ENCODE measurements around the gene NOPCHAP1. TPM values are rescaled to one million over a fixed set of nuclear protein-coding genes. Genes with fewer than 3 reads are reported as not detected.

Gene NOPCHAP1
- polyA plus RNA-seq, 1 donor (not counting 4 experiments of a cell fraction or from before 2014, with no cell fraction given): 16.7 TPM

- no peaks in the 10 kb centered on the region for H3K79me2 ChIP-seq (ENCODE audit: control insufficient read depth, insufficient read depth, low read length)
- no peaks in the 10 kb centered on the region for H3K36me3 ChIP-seq (ENCODE audit: control insufficient read depth in 2 of 2, extremely low read depth in 1 of 2, insufficient read depth in 2 of 2, low read length in 2 of 2)
- DNase-seq (ENCODE audit: low read depth, low spot score): no peak
- H3K9me1 ChIP-seq (ENCODE audit: control insufficient read depth, extremely low read depth, insufficient read depth, low read length): no peaks in the 10 kb centered on the region
- TF ChIP-seq EZH2 (IDR thresholded peaks at IDR 0.05; ENCODE audit: low read length): no peak
- no peak for FAIRE-seq
- no peak overlapping the region for H3K27ac ChIP-seq (ENCODE audit: control insufficient read depth, insufficient read depth, low read length)
- dilution Hi-C loops (cut with MboI; ENCODE audit: extremely low pct_ligation_motif_present, low sequenced_read_pairs): no loop called here
- no peak overlapping the region for H3K9ac ChIP-seq (ENCODE audit: control insufficient read depth, extremely low read depth, insufficient read depth, low read length)
- H3K9me3 ChIP-seq (ENCODE audit: control insufficient read depth, low read depth, low read length): no peaks in the 10 kb centered on the region
- H3K27me3 ChIP-seq (ENCODE audit: control insufficient read depth, extremely low read depth, insufficient read depth, low read length): no peaks in the 10 kb centered on the region
- H3K4me2 ChIP-seq (ENCODE audit: control insufficient read depth, extremely low read depth, insufficient read depth, low read depth, low read length): no peak overlapping the region
- H4K20me1 ChIP-seq (ENCODE audit: control insufficient read depth, extremely low read depth, insufficient read depth, low read length): no peaks in the 10 kb centered on the region
- H3K4me3 ChIP-seq (ENCODE audit: control insufficient read depth in 2 of 3, extremely low read depth in 1 of 3, insufficient read depth in 2 of 3, low read depth in 1 of 3, low read length in 3 of 3): no peak overlapping the region
- H2AFZ ChIP-seq (ENCODE audit: control insufficient read depth, low read length): no peak overlapping the region
- no peaks in the 10 kb centered on the region for H3K4me1 ChIP-seq (ENCODE audit: control insufficient read depth, extremely low read depth, insufficient read depth, low read length)
Observed at GRCh38 chr12:104964856-104965205, 21.3 kb upstream of the NOPCHAP1 start.

GRCh38 chr12:104966677-104967076 lies 19.4 kb upstream of the NOPCHAP1 start:
- no peaks in the 10 kb centered on the region for H3K79me2 ChIP-seq (ENCODE audit: control insufficient read depth, insufficient read depth, low read length)
- FAIRE-seq: no peak
- dilution Hi-C loops (cut with MboI; ENCODE audit: extremely low pct_ligation_motif_present, low sequenced_read_pairs): no loop called here

More at GRCh38 chr12:104966677-104967076, 19.4 kb upstream of the NOPCHAP1 start:
- Histone ChIP-seq H4K20me1 (ENCODE audit: control insufficient read depth, extremely low read depth, insufficient read depth, low read length) (no peaks in the 10 kb centered on the region), H3K9me3 (ENCODE audit: control insufficient read depth, low read depth, low read length) (no peaks in the 10 kb centered on the region), H3K4me2 (ENCODE audit: control insufficient read depth, extremely low read depth, insufficient read depth, low read depth, low read length) (no peak overlapping the region), H3K9ac (ENCODE audit: control insufficient read depth, extremely low read depth, insufficient read depth, low read length) (no peak overlapping the region), H3K27me3 (ENCODE audit: control insufficient read depth, extremely low read depth, insufficient read depth, low read length) (no peaks in the 10 kb centered on the region), H3K36me3 (ENCODE audit: control insufficient read depth in 2 of 2, extremely low read depth in 1 of 2, insufficient read depth in 2 of 2, low read length in 2 of 2) (no peaks in the 10 kb centered on the region), H2AFZ (ENCODE audit: control insufficient read depth, low read length) (no peak overlapping the region), H3K4me1 (ENCODE audit: control insufficient read depth, extremely low read depth, insufficient read depth, low read length) (peaks cover 5% of the 10 kb centered on the region), H3K27ac (ENCODE audit: control insufficient read depth, insufficient read depth, low read length) (no peak overlapping the region), H3K4me3 (ENCODE audit: control insufficient read depth in 2 of 3, extremely low read depth in 1 of 3, insufficient read depth in 2 of 3, low read depth in 1 of 3, low read length in 3 of 3) (no peak overlapping the region), H3K9me1 (ENCODE audit: control insufficient read depth, extremely low read depth, insufficient read depth, low read length) (no peaks in the 10 kb centered on the region)
- DNase-seq (ENCODE audit: low read depth, low spot score): no peak
- TF ChIP-seq EZH2 (IDR thresholded peaks at IDR 0.05; ENCODE audit: low read length) (no peak), CTCF (optimal IDR thresholded peaks at IDR 0.05 in 1 of 3, IDR thresholded peaks at IDR 0.05 in 1 of 3, conservative IDR thresholded peaks at IDR 0.05 in 1 of 3; ENCODE audit: extremely low read depth in 1 of 3, insufficient read depth in 2 of 3, low read length in 3 of 3) (no peak)

All from keratinocyte (primary cell).